Left forelimb (tissue), 1 donor: Measurements from ENCODE around the gene TMEM132A.
"Not testable (repeated sequence)": the region's sequence is repeated elsewhere in the genome, so short reads cannot be mapped to it uniquely, and the experiment has no call there.

ENCODE experiments used
- DNase-seq: peaks from one replicate; pipeline ENCODE4 v3.0.0-alpha.2; 2018; ENCODE audit warnings: low spot score

TMEM132A gene

GRCh38 chr11:60905047-60905446, 19.2 kb upstream of the TMEM132A start:
- no peak for DNase-seq

DNA sequence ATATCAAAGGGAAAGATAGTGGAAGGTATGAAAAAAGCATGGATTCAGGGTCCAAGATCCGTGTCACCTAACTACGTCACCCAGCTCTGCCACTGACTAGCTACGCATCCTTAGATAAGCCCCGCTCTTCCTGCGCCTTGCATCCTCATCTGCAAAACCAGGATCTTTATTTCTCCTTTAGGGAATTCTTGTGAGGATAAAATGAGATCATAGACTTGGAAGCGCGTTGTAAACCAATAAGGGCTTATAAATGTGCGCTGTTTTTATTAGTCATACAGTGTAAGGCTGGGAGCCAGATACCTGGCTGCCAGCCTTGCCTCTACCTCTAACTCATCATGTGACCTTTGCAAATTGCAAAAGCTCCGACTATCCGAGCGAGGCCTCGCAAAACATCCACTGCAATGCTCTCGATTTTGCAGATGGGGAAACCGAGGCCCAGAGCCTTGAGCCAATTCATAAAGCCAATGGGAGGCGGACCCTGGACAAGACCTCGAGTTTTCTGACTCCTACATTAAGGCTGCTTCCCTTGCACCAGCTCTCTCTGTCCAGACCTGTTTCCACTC, 18.6 kb upstream of the TMEM132A start:
- no peak for DNase-seq

DNA sequence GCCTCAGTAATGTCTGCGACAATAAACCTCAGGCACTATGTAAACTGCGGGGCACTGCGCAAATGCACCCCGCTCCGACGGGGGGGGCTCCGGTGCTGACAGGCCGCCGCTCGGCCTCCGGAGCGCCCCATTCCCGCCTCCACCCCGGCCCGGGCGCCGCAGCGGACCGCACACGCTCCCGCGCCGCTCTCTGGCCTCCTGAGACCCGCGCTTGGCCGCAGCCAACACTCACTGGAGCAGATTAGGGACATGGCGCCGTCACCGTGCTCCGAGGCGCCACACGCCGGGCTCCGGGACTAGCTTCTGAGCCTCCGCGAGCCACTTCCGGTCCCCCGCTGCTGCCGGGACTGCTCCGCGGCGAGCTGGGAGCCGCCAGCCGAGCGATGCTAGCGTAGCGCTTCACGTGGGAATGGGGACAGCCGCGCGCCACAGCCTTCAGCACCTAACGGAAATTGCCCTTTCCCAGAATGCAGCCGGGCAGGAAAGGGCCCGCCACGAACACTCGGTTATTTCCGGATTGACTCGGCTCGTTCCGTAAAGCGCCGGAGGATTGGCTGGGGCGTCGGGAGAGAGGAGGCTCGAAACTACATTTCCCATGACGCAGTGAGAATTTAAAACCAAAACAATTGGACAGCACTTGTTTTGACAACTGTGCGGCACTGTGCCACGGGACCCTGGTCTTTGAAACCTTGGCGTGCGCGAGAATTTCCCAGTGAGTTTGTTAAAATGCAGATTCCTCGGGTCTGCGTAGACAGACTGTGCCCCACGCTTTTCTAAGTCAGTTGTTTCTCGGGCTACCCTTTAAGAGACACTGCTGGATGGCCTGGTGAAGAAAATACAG, 17.9 kb upstream of the TMEM132A start, which contains the start of gene PRPF19:
Gene PRPF19, minus strand, starts transcription at position 454 of the 841 bp plus-strand sequence. Its CDS starts 203 bp downstream, at position 251.
- peak; percentile 96 for DNase-seq

GRCh38 chr11:60908803-60909202, 15.5 kb upstream of the TMEM132A start:
- DNase-seq, result no peak

GRCh38 chr11:60909680-60910280, 14.5 kb upstream of the TMEM132A start:
- DNase-seq, result not testable (repeated sequence)

- DNase-seq, result no peak
These were observed 14.0 kb upstream of the TMEM132A start for GRCh38 chr11:60910281-60910687.

GRCh38 chr11:60910711-60911380, 13.4 kb upstream of the TMEM132A start:
- DNase-seq, result no peak

GRCh38 chr11:60912223-60912850, 11.9 kb upstream of the TMEM132A start:
- DNase-seq, result no peak

DNA sequence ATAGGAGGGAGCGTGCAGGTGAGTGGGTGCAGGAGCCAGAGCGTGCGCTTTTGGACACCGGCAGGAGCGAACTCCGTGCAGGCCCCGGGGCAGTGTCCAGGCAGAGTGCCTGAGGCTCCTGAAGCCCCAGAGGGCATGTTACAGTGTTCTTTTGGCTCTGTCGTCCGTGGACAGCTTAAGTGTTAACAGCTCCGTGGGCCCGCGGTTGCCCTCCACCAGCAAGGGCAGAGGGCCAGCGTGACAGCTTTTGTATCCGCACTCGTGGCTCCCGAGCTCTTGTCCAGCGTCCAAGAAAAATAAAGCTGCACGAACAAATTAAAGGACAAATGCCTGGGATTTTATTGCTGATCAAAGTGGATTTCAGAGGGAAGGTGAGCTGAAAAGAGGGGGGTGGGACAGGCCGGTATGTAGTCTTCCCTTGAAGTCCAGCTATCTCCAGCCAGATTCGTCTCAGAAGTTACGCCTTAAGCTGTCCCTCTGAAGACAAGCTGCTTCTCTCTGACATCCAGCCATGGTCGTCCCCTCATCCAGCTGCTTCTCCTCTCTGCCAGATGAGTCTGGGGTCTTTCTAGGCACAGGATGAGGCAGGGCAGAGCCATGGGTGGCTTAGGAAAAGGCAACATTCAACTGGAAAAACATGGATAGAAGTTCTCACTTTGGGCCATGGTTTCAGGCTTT, 11.3 kb upstream of the TMEM132A start:
- DNase-seq, result no peak

DNA sequence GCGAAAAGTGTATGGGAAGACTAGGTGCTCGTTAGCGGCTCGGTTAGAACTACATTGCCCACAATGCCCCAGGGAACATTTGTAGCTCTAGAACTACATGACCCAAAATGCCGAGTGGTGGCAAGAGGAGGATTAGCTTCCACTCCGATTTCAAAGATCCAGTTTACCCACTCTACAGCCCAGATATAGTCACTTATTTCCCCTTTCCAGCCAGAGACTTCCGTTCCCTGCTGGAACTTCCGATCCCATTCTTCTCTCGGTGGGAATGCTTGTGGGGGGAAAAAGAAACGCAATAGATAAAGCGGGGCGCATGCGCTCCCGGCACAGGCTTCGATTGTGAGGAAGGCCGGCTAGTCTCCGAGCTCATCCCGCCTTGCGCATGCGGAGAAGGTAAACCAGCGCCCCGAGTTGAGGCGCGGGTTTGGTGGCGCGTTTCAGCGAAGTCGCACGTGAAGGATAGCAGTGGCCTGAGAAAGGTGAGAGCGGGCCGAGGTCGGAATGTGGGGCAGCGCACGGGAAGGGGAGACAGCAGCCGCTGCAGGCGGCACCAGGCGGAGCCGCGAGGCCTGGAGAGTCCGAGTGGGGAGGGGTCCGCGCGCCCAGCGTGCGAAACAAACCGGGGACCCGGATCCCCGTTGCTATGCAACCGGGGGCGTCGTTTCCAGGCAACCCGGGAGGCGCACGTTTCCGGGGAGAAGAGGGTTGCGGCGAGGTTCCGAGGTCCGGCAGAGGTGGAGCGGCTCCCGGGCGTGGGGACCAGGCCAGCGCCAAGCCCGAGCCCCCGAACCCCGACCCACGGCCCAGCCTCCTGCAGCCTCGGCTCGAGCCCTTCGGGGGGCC, 10.2 kb upstream of the TMEM132A start, which contains the start of gene TMEM109:
Gene TMEM109, plus strand, starts transcription at position 366 of the 840 bp plus-strand sequence. CDS start 5,536 bp downstream, outside the sequence.
- peak; percentile 92 for DNase-seq

GRCh38 chr11:60914633-60915247, 9.5 kb upstream of the TMEM132A start:
- DNase-seq, result peak; percentile 78

DNA sequence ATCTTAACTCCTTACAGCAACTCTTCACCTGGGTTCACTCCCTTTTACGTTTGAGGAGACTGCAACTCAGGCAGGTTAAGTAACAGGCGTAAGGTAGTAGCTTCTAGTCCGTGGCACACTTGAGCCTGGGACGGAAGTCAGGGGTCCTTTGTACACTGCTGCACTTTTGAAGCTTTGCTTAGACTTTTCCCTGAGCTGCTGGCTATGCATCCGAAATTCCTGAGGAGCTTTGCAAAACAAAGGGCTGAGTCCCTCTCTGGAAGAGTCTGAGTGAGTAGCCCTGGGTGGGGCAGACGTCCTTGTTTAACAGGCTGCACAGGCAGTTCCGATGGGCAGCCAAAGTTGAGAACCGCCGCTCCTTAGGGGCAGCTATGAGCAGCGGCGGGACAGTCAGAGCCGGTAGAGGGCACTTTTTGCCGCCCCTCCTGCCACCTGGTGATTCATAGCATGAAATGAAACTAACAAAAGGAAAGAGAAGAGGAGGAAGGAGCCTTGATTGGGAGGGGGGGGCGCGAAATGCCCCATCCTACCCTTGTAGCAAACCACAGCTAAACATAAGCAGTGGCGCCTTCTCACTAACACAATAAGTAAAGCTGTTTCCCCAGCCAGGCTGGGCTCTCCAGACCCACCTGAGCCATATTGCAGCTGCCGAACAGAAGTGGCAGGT, 8.9 kb upstream of the TMEM132A start:
- no peak for DNase-seq

GRCh38 chr11:60916669-60917206, 7.5 kb upstream of the TMEM132A start:
- DNase-seq, result no peak

DNA sequence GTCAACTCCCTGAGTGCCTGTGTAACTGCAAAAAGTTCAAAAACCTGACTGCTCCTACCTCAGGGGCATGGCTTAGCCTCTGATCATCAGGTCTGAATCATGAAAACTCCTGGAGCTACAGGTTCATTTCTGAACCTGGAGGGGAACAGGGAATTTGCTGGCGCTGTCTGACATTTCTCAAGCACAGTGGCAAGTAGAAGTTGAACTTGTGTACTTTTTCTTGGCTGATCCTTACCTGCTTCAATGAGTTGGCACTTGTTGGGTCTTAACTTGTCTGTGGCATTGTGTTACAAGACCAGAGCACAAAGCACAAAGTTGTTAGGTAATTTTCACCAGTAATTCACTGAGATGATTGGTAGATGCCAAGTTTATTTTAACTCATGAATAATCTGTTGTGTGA, 7.0 kb upstream of the TMEM132A start:
- DNase-seq, result no peak

GRCh38 chr11:60918251-60918938, 5.9 kb upstream of the TMEM132A start:
- DNase-seq, result no peak

DNA sequence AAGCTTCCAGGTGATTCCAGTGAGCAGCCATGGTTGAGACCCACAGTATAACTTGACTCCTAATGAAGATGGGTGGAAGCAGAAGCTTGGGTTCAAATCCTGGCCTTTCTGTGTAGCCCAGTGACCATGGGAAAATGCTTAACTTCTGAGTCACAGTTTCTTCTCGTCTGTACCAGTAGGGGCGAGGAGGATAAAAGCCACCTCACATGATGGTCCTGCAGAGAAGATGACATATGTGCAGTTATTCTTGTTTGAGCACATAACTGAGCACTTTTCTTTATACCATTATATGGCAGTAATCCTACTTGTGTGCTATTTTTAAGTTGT, 5.4 kb upstream of the TMEM132A start:
- no peak for DNase-seq

- DNase-seq, result no peak
These were observed 4.9 kb upstream of the TMEM132A start for GRCh38 chr11:60919320-60919719.

GRCh38 chr11:60919956-60920355, 4.3 kb upstream of the TMEM132A start:
- DNase-seq, result no peak

- no peak for DNase-seq
These were observed 3.0 kb upstream of the TMEM132A start for GRCh38 chr11:60921259-60921658.
